OCI-LY7 (cell line): ENCODE measurements around the gene CCNE1.

Source experiments
- CTCF ChIP-seq: fragments of 200-600 bp; sonication (generic); conservative IDR thresholded peaks from 2 replicates; pipeline ENCODE4 v1.5.1; 2014; ENCODE audit warnings: mild to moderate bottlenecking, antibody characterized with exemption, low read length, moderate library complexity, mixed read lengths
- EZH2phosphoT487 ChIP-seq: fragments of 200-600 bp; sonication (generic); IDR thresholded peaks from 2 replicates; pipeline ENCODE4 v1.6.1; 2018; ENCODE audit warnings: low read depth, borderline replicate concordance, mild to moderate bottlenecking, mixed run types, antibody characterized with exemption, low read length, moderate library complexity, mixed read lengths

DNA sequence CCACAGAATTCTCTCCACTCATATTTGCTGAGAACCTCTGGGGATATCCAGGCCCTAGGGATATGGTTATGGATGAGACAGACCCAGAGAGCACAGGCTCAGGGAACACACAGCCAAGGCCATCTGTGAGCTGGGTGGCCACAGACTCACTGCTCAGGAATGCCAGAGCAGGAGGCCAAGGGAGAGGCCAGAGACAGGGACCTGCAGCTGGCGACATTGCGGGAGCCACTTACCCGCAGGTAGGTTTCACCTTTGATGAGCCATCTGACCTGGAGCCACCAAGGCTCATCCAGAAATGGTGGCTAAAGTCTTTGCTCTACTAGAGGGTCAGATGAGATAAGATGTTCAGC lies 29.4 kb downstream of the CCNE1 start:
- no peak for TF ChIP-seq CTCF
- TF ChIP-seq EZH2phosphoT487 = no peak
